CD14-positive monocyte (primary cell): Measurements from ENCODE around the gene DPP6. TPM values are rescaled to one million over a fixed set of nuclear protein-coding genes. Genes with fewer than 3 reads are reported as not detected.
"Not testable (repeated sequence)": the region's sequence is repeated elsewhere in the genome, so short reads cannot be mapped to it uniquely, and the experiment has no call there.

Experiments used
- DNase-seq, 3 donors: peaks; one replicate each; pipeline ENCODE4 v3.0.0-alpha.2; 2011 to 2022
- H2AFZ ChIP-seq: 2 replicates; pipeline ENCODE4 v1.6.0; 2012; ENCODE audit warnings: mild to moderate bottlenecking, low read depth, low read length, inconsistent platforms; ENCODE audit not compliant: insufficient read depth, poor library complexity, severe bottlenecking
- H3K27ac ChIP-seq, 2 donors: 1 replicate in 1 of 2; 2 replicates in 1 of 2; pipeline ENCODE4 v1.5.1; 2012 to 2013; ENCODE audit warnings: low read length in 2 of 2, control low read depth in 1 of 2, inconsistent platforms in 1 of 2, low read depth in 1 of 2, mild to moderate bottlenecking in 1 of 2
- H3K27me3 ChIP-seq, 2 donors: one replicate each; pipeline versions ENCODE4 v1.6.0 to v1.6.1; 2011 to 2013; ENCODE audit warnings: low read length in 2 of 2; ENCODE audit not compliant: control insufficient read depth in 2 of 2, insufficient read depth in 2 of 2
- H3K36me3 ChIP-seq, 2 donors: replicated peaks in 1 of 2; 1 replicate in 1 of 2; 2 replicates in 1 of 2; pipeline versions ENCODE4 v1.5.1 to v1.6.1; 2012 to 2013; ENCODE audit warnings: low read length in 2 of 2, control low read depth in 1 of 2, inconsistent platforms in 1 of 2, mild to moderate bottlenecking in 1 of 2; ENCODE audit not compliant: insufficient read depth in 2 of 2, control insufficient read depth in 1 of 2
- H3K4me1 ChIP-seq, 2 donors: 1 replicate in 1 of 2; 2 replicates in 1 of 2; pipeline versions ENCODE4 v1.5.1 to v1.6.1; 2012 to 2013; ENCODE audit warnings: low read length in 2 of 2, control low read depth in 1 of 2, inconsistent platforms in 1 of 2, mild to moderate bottlenecking in 1 of 2, moderate library complexity in 1 of 2; ENCODE audit not compliant: insufficient read depth in 2 of 2, control insufficient read depth in 1 of 2
- H3K4me2 ChIP-seq: replicated peaks from 2 replicates; pipeline ENCODE3; 2012; ENCODE audit warnings: low read length, moderate library complexity, mild to moderate bottlenecking; ENCODE audit not compliant: poor library complexity, severe bottlenecking; ENCODE audit errors: extremely low read depth
- H3K4me3 ChIP-seq, 3 experiments: fragments of 200-600 bp in 1 of 3; sonication (generic) in 1 of 3; replicated peaks in 1 of 3; 1 replicate in 2 of 3; 2 replicates in 1 of 3; pipeline ENCODE4 v1.5.1; 2011 to 2013; ENCODE audit warnings: low read length in 3 of 3, mild to moderate bottlenecking in 3 of 3, control low read depth in 2 of 3, low read depth in 2 of 3, inconsistent platforms in 1 of 3, moderate library complexity in 1 of 3
- H3K79me2 ChIP-seq: 2 replicates; pipeline ENCODE4 v1.6.0; 2012; ENCODE audit warnings: mild to moderate bottlenecking, control low read depth, inconsistent platforms, low read length, moderate library complexity; ENCODE audit not compliant: insufficient read depth
- H3K9ac ChIP-seq: 2 replicates; pipeline ENCODE4 v1.6.0; 2017; ENCODE audit warnings: low read length, mild to moderate bottlenecking; ENCODE audit not compliant: insufficient read depth, poor library complexity, severe bottlenecking
- H3K9me3 ChIP-seq, 2 donors: replicated peaks in 1 of 2; 1 replicate in 1 of 2; 2 replicates in 1 of 2; pipeline versions ENCODE4 v1.5.1 to v1.6.1; 2012 to 2013; ENCODE audit warnings: low read length in 2 of 2, control low read depth in 1 of 2; ENCODE audit not compliant: control insufficient read depth in 1 of 2, insufficient read depth in 1 of 2
- H4K20me1 ChIP-seq: 2 replicates; pipeline ENCODE4 v1.6.0; 2012; ENCODE audit warnings: mild to moderate bottlenecking, low read length, control low read depth, moderate library complexity; ENCODE audit not compliant: insufficient read depth
- H3K27ac Mint-ChIP-seq, 7 donors: one replicate each; pipeline ENCODE4 v1.8.0; 2020; ENCODE audit warnings: mild to moderate bottlenecking in 7 of 7, mixed read lengths in 7 of 7, moderate library complexity in 6 of 7, inconsistent platforms in 2 of 7
- H3K27me3 Mint-ChIP-seq, 3 donors: one replicate each; pipeline ENCODE4 v1.8.0; 2021 to 2022; ENCODE audit warnings: low read depth in 3 of 3, mild to moderate bottlenecking in 3 of 3, mixed read lengths in 3 of 3, moderate library complexity in 3 of 3, inconsistent platforms in 1 of 3
- H3K36me3 Mint-ChIP-seq, 2 donors: one replicate each; pipeline ENCODE4 v1.8.0; 2020; ENCODE audit warnings: mixed read lengths in 2 of 2, inconsistent platforms in 1 of 2, mild to moderate bottlenecking in 1 of 2
- H3K4me1 Mint-ChIP-seq: one replicate; pipeline ENCODE4 v1.8.0; 2020; ENCODE audit warnings: mild to moderate bottlenecking, mixed read lengths
- H3K4me3 Mint-ChIP-seq, 2 donors: one replicate each; pipeline ENCODE4 v1.8.0; 2020; ENCODE audit warnings: mild to moderate bottlenecking in 2 of 2, mixed read lengths in 2 of 2, moderate library complexity in 1 of 2
- H3K9me3 Mint-ChIP-seq, 7 donors: one replicate each; pipeline ENCODE4 v1.8.0; 2020 to 2022; ENCODE audit warnings: mixed read lengths in 7 of 7, mild to moderate bottlenecking in 6 of 7, moderate library complexity in 6 of 7, inconsistent platforms in 2 of 7
- CTCF ChIP-seq: fragments of 200-600 bp; IDR thresholded peaks from one replicate; pipeline ENCODE4 v1.8.0; 2022; ENCODE audit warnings: antibody characterized with exemption, mild to moderate bottlenecking
- WGBS: methylation state at CpG from one replicate; pipeline ENCODE4 v1.1.5; 2013; ENCODE audit warnings: missing lambda C conversion rate; ENCODE audit not compliant: insufficient coverage; 5-methylcytosine and 5-hydroxymethylcytosine counted together
- intact Hi-C, 2 donors: fragments of 100-400 bp; cut with micrococcal nuclease; formaldehyde crosslinking; loops; one replicate each; pipeline versions ENCODE4 v1.15.0 to v1.15.1; 2023
- polyA plus RNA-seq, 3 donors: library from polyadenylated mRNA; depleted of rRNA in 1 of 3; unstranded in 2 of 3; stranded (reverse) in 1 of 3; fragments of 300-500 nt in 2 of 3; fragments of >200 nt in 1 of 3; fragmentation: Illumina TruSeq in 2 of 3; gene quantifications; 1 replicate in 2 of 3; 2 replicates in 1 of 3; pipeline ENCODE4 v1.2.3, GENCODE V29; 2012 to 2021

The DPP6 gene
- polyA plus RNA-seq, 3 donors: not detected

GRCh38 chr7:154918741-154919140, 866.5 kb downstream of the DPP6 start:
- peaks cover 3% of the 10 kb centered on the region for H3K4me1 Mint-ChIP-seq
- Histone ChIP-seq H3K4me1 (peaks cover 5 to 9% of the 10 kb centered on the region in 2 donors), H2AFZ (no peak overlapping the region), H3K79me2 (no peaks in the 10 kb centered on the region), H3K36me3 (no peaks in the 10 kb centered on the region), H3K9me3 (peaks cover 0 to 5% of the 10 kb centered on the region in 2 donors), H3K4me3 (no peak overlapping the region), H3K4me2 (no peak overlapping the region), H3K27me3 (peaks cover 4 to 23% of the 10 kb centered on the region in 2 donors), H4K20me1 (no peaks in the 10 kb centered on the region), H3K9ac (no peak overlapping the region), H3K27ac (no peak overlapping the region)
- peaks cover 4 to 11% (median 8%) of the 10 kb centered on the region in 7 donors for H3K9me3 Mint-ChIP-seq
- 97% methylated on average over 5 of the region's 6 CpGs for WGBS
- peaks cover 0 to 2% of the 10 kb centered on the region in 2 donors for H3K36me3 Mint-ChIP-seq
- no peak overlapping the region for H3K27ac Mint-ChIP-seq
- H3K27me3 Mint-ChIP-seq: peaks cover 24 to 35% (median 25%) of the 10 kb centered on the region in 3 donors
- intact Hi-C loops: no loop called here
- DNase-seq: no peak
- TF ChIP-seq CTCF: no peak
- H3K4me3 Mint-ChIP-seq: no peak overlapping the region

DNA sequence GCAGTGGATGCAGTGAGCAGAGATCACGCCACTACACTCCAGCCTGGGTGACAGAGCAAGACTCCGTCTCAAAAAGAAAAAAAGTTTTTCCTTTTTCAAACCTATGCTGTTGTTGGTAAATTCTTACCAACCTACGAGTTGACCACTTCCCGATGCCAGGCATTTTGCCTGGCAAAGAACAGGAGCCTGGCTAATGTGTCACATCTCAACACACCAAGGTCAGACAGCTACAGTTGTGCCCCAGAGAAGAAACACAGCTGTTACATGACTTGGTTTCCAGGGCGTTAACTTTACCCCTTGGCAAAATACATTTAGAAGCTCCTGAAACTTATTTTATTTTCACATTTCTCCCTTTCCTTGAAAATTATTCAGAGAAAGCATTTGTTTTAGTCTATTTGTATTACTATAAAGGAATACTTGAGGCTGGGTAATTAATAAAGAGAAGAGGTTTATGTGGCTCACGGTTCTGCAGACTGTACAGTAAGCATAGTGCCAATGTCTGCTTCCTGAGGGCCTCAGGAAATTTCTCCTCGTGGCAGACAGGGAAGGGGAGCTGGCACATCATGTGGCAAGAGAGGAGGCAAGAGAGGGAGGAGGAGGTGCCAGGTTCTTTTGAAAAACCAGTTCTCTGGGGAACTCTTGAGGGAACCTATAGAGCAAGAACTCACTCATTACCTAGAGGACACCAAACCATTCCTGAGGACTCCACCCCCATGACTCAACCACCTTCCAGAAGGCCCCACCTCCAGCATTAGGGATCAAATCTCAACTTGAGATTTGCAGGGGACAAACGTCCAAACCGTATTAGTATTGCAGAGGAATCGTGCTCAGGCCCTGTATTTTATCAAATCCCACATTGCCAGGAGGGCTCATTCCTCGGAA, 867.4 kb downstream of the DPP6 start:
- H3K27me3 Mint-ChIP-seq: peaks cover 18 to 26% (median 19%) of the 10 kb centered on the region in 3 donors
- H3K4me3 Mint-ChIP-seq: no peak overlapping the region
- Histone ChIP-seq H4K20me1 (no peaks in the 10 kb centered on the region), H3K36me3 (no peaks in the 10 kb centered on the region), H3K4me3 (no peak overlapping the region), H3K27me3 (peaks cover 0 to 15% of the 10 kb centered on the region in 2 donors), H3K9ac (no peak overlapping the region), H2AFZ (no peak overlapping the region), H3K4me2 (no peak overlapping the region), H3K9me3 (peaks cover 0 to 5% of the 10 kb centered on the region in 2 donors), H3K79me2 (no peaks in the 10 kb centered on the region), H3K4me1 (peaks cover 0 to under 1% of the 10 kb centered on the region in 2 donors), H3K27ac (no peak overlapping the region)
- H3K4me1 Mint-ChIP-seq: no peaks in the 10 kb centered on the region
- no peak for TF ChIP-seq CTCF
- DNase-seq: no peak
- 78% methylated on average over 5 of the region's 11 CpGs for WGBS
- H3K36me3 Mint-ChIP-seq: no peaks in the 10 kb centered on the region
- no peak overlapping the region for H3K27ac Mint-ChIP-seq
- intact Hi-C loops: loop anchor here (10.0 kb wide), 5 partner anchors 425 to 1975 kb away; partner anchors contain the start of gene LMBR1 (in 1 of the 2)
- H3K9me3 Mint-ChIP-seq: peaks cover 4 to 10% (median 8%) of the 10 kb centered on the region in 7 donors

DNA sequence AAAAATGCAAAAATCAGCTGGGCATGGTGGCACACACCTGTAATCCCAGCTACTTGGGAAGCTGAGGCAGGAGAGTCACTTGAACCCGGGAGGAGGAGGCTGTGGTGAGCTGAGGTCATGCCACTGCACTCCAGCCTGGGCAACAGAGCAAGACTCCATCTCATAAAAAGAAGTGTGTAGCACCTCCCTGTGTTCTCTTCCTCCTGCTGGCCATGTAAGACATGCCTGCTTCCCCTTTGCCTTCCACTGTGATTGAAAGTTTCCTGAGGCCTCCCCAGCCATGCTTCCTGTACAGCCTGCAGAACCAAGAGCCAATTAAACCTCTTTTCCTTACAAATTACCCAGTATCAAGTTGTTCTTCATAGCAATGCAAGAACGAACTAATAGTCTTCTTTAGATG, 870.3 kb downstream of the DPP6 start:
- DNase-seq, H4K20me1 ChIP-seq, H3K36me3 ChIP-seq, H3K4me3 Mint-ChIP-seq, H3K27ac ChIP-seq, H3K4me1 ChIP-seq, H3K36me3 Mint-ChIP-seq, H3K27ac Mint-ChIP-seq, H3K27me3 ChIP-seq, H3K4me1 Mint-ChIP-seq, H3K79me2 ChIP-seq, H3K9me3 ChIP-seq, H2AFZ ChIP-seq, H3K4me3 ChIP-seq, H3K4me2 ChIP-seq, H3K9ac ChIP-seq: not testable (repeated sequence)
- intact Hi-C loops: loop anchor here (10.0 kb wide), 5 partner anchors 422 to 1972 kb away; partner anchors contain the start of gene LMBR1 (in 1 of the 2)
- peaks cover 7 to 11% (median 10%) of the 10 kb centered on the region in 3 donors for H3K27me3 Mint-ChIP-seq
- H3K9me3 Mint-ChIP-seq: peaks cover 2 to 10% (median 8%) of the 10 kb centered on the region in 7 donors
- 100% methylated on average over 1 of the region's 2 CpGs for WGBS
